Vagina (tissue), 2 donors: ENCODE measurements around the gene KMT5C.

Experiments
- POLR2AphosphoS5 ChIP-seq, 2 donors: sonication (generic); formaldehyde crosslinking; IDR thresholded peaks; one replicate each; pipeline ENCODE4 v1.9.0; 2017; ENCODE audit warnings: antibody characterized with exemption in 2 of 2, mild to moderate bottlenecking in 2 of 2, low read depth in 1 of 2; ENCODE audit not compliant: insufficient read depth in 1 of 2
- TF ChIP-seq, protein P1 (sequence below), 3 experiments: fragments of 450-650 bp in 2 of 3; fragments of 200-600 bp in 1 of 3; sonication (generic) in 1 of 3; IDR thresholded peaks; one replicate each; pipeline ENCODE4 v1.5.1; 2017 to 2019; ENCODE audit warnings: antibody characterized with exemption in 3 of 3, mild to moderate bottlenecking in 2 of 3, moderate library complexity in 2 of 3

DNA sequence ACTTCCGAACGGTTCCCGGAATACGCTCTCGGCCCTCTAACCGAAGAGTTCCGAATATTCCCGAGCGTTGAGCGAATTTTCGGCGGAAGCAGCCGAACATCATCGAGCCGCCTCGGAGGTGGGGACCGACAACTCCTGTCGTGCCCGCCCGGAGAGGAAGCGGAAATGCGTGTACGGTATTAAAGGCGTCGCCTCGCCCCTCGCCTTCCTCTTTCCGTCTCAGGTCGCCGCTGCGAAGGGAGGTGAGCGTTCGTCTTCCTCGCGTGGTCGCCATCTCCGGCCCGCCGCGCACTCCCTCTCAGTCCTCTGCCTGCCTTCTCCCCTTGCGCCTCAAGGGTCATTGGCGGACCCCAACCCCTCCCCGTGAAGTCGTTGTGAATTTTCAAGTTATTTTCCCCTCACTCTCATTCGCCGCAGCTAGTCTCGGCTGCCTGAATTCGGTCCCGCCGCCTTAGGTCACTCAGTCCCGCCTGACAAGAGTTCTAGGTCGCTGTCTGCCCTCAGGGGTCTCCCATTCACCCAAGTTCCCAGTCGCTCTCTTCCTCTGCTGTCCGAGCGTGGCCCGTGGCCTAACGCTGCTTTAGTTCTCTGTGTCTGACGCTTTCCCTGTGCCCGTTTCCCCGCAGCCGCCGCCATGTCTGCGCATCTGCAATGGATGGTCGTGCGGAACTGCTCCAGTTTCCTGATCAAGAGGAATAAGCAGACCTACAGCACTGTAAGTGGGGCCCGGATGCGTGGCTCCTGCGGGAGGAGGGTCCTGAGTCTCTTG lies 46.2 kb downstream of the KMT5C start, which contains the start of gene RPL28:
- TF ChIP-seq, protein P1, sequence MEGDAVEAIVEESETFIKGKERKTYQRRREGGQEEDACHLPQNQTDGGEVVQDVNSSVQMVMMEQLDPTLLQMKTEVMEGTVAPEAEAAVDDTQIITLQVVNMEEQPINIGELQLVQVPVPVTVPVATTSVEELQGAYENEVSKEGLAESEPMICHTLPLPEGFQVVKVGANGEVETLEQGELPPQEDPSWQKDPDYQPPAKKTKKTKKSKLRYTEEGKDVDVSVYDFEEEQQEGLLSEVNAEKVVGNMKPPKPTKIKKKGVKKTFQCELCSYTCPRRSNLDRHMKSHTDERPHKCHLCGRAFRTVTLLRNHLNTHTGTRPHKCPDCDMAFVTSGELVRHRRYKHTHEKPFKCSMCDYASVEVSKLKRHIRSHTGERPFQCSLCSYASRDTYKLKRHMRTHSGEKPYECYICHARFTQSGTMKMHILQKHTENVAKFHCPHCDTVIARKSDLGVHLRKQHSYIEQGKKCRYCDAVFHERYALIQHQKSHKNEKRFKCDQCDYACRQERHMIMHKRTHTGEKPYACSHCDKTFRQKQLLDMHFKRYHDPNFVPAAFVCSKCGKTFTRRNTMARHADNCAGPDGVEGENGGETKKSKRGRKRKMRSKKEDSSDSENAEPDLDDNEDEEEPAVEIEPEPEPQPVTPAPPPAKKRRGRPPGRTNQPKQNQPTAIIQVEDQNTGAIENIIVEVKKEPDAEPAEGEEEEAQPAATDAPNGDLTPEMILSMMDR (IDR thresholded peaks at IDR 0.05), result no peak
- TF ChIP-seq POLR2AphosphoS5 (IDR thresholded peaks at IDR 0.05; ENCODE audit: insufficient read depth in 1 of 2, low read depth in 1 of 2), result peak; percentile 92 to 99
